ENCODE results near the gene CD300H.
"Not testable (repeated sequence)": the region's sequence is repeated elsewhere in the genome, so short reads cannot be mapped to it uniquely, and the experiment has no call there.

Gene CD300H

GRCh38 chr17:74520790-74521480 is 46.4 kb downstream of the CD300H start:
- Histone ChIP-seq H3K4me3 (ENCODE audit: low read length) (no peak overlapping the region), H3K4me1 (ENCODE audit: control insufficient read depth, insufficient read depth, low read length) (no peaks in the 10 kb centered on the region), H3K9ac (ENCODE audit: low read length) (no peak overlapping the region), H3K9me3 (ENCODE audit: control insufficient read depth, low read length) (no peaks in the 10 kb centered on the region), H3K27me3 (ENCODE audit: control insufficient read depth, insufficient read depth, low read length) (no peaks in the 10 kb centered on the region), H3K36me3 (ENCODE audit: control insufficient read depth, insufficient read depth, low read length) (no peaks in the 10 kb centered on the region)

- no peak overlapping the region for H3K9ac ChIP-seq (ENCODE audit: low read length)
- no peaks in the 10 kb centered on the region for H3K36me3 ChIP-seq (ENCODE audit: control insufficient read depth, insufficient read depth, low read length)
- H3K9me3 ChIP-seq (ENCODE audit: control insufficient read depth, low read length) = no peaks in the 10 kb centered on the region
- no peak overlapping the region for H3K4me3 ChIP-seq (ENCODE audit: low read length)
- H3K4me1 ChIP-seq (ENCODE audit: control insufficient read depth, insufficient read depth, low read length) = no peaks in the 10 kb centered on the region
- H3K27me3 ChIP-seq (ENCODE audit: control insufficient read depth, insufficient read depth, low read length) = no peaks in the 10 kb centered on the region
These were observed 47.3 kb downstream of the CD300H start for GRCh38 chr17:74520016-74520434.

GRCh38 chr17:74518413-74518981 is 48.8 kb downstream of the CD300H start:
- not testable (repeated sequence) for H3K9ac ChIP-seq (ENCODE audit: low read length); H3K4me3 ChIP-seq (ENCODE audit: low read length); H3K36me3 ChIP-seq (ENCODE audit: control insufficient read depth, insufficient read depth, low read length); H3K27me3 ChIP-seq (ENCODE audit: control insufficient read depth, insufficient read depth, low read length); H3K4me1 ChIP-seq (ENCODE audit: control insufficient read depth, insufficient read depth, low read length); H3K9me3 ChIP-seq (ENCODE audit: control insufficient read depth, low read length)

DNA sequence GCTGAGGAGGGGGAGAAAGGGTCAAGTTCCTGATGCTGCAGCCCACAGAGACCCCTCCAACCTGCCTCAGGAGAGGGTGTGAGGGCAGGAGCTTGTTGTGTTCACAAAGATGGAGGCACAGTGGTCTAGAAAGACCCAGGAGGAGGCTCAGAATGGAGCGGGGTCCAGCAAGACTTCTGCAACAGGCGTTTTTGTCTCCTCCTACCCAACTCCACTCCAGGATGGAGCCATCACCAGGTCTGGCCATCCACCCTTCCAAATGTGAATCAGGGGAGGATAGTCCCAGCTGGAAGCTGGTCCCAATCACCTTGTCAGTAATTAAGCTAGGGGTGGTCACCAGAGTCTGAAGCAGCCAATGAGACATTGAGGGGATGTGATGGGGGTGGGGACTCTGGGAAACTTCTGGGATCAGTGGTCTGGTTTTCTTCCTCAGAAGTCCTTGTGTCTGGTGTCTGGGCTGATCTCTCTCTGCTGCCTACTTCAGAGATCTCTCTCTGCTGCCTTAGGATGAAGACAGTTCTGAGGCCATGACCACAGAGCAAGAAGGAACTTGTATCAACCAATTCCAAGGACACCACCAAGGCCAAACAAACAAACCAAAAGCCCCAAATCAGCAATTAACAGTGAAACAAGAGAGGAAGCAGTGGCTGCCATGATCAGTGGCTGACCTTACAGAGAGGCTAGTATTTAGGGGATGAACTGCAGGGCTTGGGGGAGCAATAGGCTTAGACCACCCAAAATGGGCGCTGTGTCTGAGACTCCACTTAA is 50.6 kb downstream of the CD300H start:
- Histone ChIP-seq H3K36me3 (ENCODE audit: control insufficient read depth, insufficient read depth, low read length) (no peaks in the 10 kb centered on the region), H3K4me3 (ENCODE audit: low read length) (no peak overlapping the region), H3K4me1 (ENCODE audit: control insufficient read depth, insufficient read depth, low read length) (no peaks in the 10 kb centered on the region), H3K9me3 (ENCODE audit: control insufficient read depth, low read length) (no peaks in the 10 kb centered on the region), H3K27me3 (ENCODE audit: control insufficient read depth, insufficient read depth, low read length) (no peaks in the 10 kb centered on the region), H3K9ac (ENCODE audit: low read length) (no peak overlapping the region)

DNA sequence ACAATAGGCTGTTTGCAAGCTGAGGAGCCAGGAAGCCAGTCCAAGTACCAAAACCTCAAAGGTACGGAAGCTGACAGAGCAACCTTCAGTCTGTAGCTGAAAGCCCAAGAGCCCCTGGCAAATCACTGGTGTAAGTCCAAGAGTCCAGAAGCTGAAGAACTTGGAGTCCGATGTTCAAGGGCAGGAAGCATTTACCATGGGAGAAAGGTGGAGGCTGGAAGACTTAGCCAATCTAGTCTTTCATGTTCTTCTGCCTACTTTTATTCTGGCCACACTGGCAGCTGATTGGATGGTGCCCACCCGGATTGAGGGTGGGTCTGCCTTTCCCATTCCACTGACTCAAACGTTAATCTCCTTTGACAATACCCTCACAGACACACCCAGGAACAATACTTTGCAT is 51.4 kb downstream of the CD300H start:
- Histone ChIP-seq H3K4me1 (ENCODE audit: control insufficient read depth, insufficient read depth, low read length) (no peaks in the 10 kb centered on the region), H3K4me3 (ENCODE audit: low read length) (no peak overlapping the region), H3K9me3 (ENCODE audit: control insufficient read depth, low read length) (no peaks in the 10 kb centered on the region), H3K27me3 (ENCODE audit: control insufficient read depth, insufficient read depth, low read length) (no peaks in the 10 kb centered on the region), H3K36me3 (ENCODE audit: control insufficient read depth, insufficient read depth, low read length) (no peaks in the 10 kb centered on the region), H3K9ac (ENCODE audit: low read length) (no peak overlapping the region)

DNA sequence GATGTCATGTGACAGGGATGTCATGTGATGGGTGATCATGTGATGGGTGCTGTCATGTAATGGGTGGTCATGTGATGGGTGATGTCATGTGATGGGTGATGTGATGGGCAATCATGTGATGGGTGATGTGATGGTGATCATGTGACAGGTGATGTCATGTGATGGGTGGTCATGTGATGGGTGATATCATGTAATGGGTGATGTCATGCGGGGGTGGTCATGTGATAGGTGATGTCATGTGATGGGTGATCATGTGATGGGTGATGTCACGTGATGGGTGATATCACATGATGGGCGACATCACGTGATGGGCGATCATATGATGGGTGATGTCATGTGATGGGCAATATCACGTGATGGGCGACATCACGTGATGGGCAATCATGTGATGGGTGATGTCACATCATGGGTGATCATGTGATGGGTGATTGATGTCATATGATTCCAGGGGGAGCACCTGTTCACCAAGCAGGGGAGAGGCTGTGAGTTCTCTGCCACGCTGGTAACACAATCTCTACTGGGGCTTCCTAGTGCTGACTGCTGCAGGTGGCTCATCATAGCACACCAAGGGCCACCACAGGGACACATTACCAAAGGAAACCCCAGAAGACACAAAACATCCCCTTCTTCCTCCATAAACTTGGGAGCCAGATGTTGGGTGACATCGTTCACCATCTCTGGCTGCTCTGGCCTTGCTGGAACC is 52.5 kb downstream of the CD300H start:
- H3K4me1 ChIP-seq (ENCODE audit: control insufficient read depth, insufficient read depth, low read length) = no peaks in the 10 kb centered on the region
- no peak overlapping the region for H3K4me3 ChIP-seq (ENCODE audit: low read length)
- no peaks in the 10 kb centered on the region for H3K36me3 ChIP-seq (ENCODE audit: control insufficient read depth, insufficient read depth, low read length)
- no peaks in the 10 kb centered on the region for H3K9me3 ChIP-seq (ENCODE audit: control insufficient read depth, low read length)
- no peak overlapping the region for H3K9ac ChIP-seq (ENCODE audit: low read length)
- no peaks in the 10 kb centered on the region for H3K27me3 ChIP-seq (ENCODE audit: control insufficient read depth, insufficient read depth, low read length)

GRCh38 chr17:74513987-74514631 is 53.2 kb downstream of the CD300H start:
- H3K36me3 ChIP-seq (ENCODE audit: control insufficient read depth, insufficient read depth, low read length) = no peaks in the 10 kb centered on the region

GRCh38 chr17:74512624-74513091 is 54.7 kb downstream of the CD300H start:
- H3K36me3 ChIP-seq (ENCODE audit: control insufficient read depth, insufficient read depth, low read length) = no peaks in the 10 kb centered on the region
- H3K4me3 ChIP-seq (ENCODE audit: low read length) = no peak overlapping the region
- no peaks in the 10 kb centered on the region for H3K9me3 ChIP-seq (ENCODE audit: control insufficient read depth, low read length)
- no peak overlapping the region for H3K9ac ChIP-seq (ENCODE audit: low read length)
- H3K27me3 ChIP-seq (ENCODE audit: control insufficient read depth, insufficient read depth, low read length) = no peaks in the 10 kb centered on the region
- no peaks in the 10 kb centered on the region for H3K4me1 ChIP-seq (ENCODE audit: control insufficient read depth, insufficient read depth, low read length)

More at GRCh38 chr17:74513987-74514631, 53.2 kb downstream of the CD300H start:
- Histone ChIP-seq H3K9ac (ENCODE audit: low read length) (no peak overlapping the region), H3K27me3 (ENCODE audit: control insufficient read depth, insufficient read depth, low read length) (no peaks in the 10 kb centered on the region), H3K9me3 (ENCODE audit: control insufficient read depth, low read length) (no peaks in the 10 kb centered on the region), H3K4me3 (ENCODE audit: low read length) (no peak overlapping the region), H3K4me1 (ENCODE audit: control insufficient read depth, insufficient read depth, low read length) (no peaks in the 10 kb centered on the region)

DNA sequence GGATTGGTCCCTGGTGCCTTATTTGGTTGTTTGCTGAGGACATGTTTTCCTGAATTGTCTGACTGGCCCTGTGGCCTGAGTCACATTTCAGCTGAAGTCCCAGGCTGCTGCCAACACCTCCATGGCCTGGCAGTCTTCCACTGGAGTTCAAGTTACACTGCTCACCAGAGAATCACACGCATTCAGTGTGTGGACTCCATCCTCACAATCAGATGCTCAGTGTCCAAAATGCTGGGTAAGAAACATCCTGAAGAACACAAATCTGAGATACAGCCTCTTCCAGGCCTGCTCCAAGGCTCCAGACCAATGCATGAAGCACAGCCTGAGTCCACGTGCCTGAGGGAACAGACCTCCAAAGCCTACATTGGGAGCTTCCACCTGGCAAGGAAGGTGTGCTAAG is 55.3 kb downstream of the CD300H start:
- Histone ChIP-seq H3K4me3 (ENCODE audit: low read length) (no peak overlapping the region), H3K27me3 (ENCODE audit: control insufficient read depth, insufficient read depth, low read length) (no peaks in the 10 kb centered on the region), H3K36me3 (ENCODE audit: control insufficient read depth, insufficient read depth, low read length) (no peaks in the 10 kb centered on the region), H3K4me1 (ENCODE audit: control insufficient read depth, insufficient read depth, low read length) (no peaks in the 10 kb centered on the region), H3K9ac (ENCODE audit: low read length) (no peak overlapping the region), H3K9me3 (ENCODE audit: control insufficient read depth, low read length) (no peaks in the 10 kb centered on the region)

All from mucosa of stomach (tissue), 1 donor.